ENCODE results near the gene IFT81. TPM values are rescaled to one million over a fixed set of nuclear protein-coding genes. Genes with fewer than 3 reads are reported as not detected.

The IFT81 gene
- total RNA-seq, 1 experiment from 2014 or later, result 9.0 TPM

GRCh38 chr12:110244372-110244771, 120.2 kb downstream of the IFT81 start:
- Histone ChIP-seq H3K9me3 (ENCODE audit: control insufficient read depth in 1 of 2, insufficient read depth in 1 of 2, low read depth in 1 of 2, low read length in 2 of 2) (no peaks in the 10 kb centered on the region), H3K9ac (ENCODE audit: low read length) (no peak overlapping the region), H3K4me2 (ENCODE audit: low read length) (no peak overlapping the region), H3K4me3 (replicated peaks in 1 of 2; ENCODE audit: low read depth in 1 of 2, low read length in 2 of 2) (no peak overlapping the region), H3K27me3 (ENCODE audit: insufficient read depth, low read length) (no peaks in the 10 kb centered on the region), H3K27ac (ENCODE audit: low read depth, low read length) (no peak overlapping the region), H4K20me1 (ENCODE audit: insufficient read depth) (no peaks in the 10 kb centered on the region), H3K36me3 (ENCODE audit: control insufficient read depth in 1 of 2, insufficient read depth in 2 of 2, low read length in 2 of 2) (no peaks in the 10 kb centered on the region), H3K79me2 (ENCODE audit: insufficient read depth, low read length) (no peaks in the 10 kb centered on the region), H2AFZ (ENCODE audit: low read depth, low read length, poor library complexity, severe bottlenecking) (no peak overlapping the region), H3K4me1 (ENCODE audit: control insufficient read depth in 1 of 2, insufficient read depth in 2 of 2, low read length in 2 of 2) (peaks cover 15 to 24% of the 10 kb centered on the region in 2 experiments), H3K9me2 (ENCODE audit: insufficient read depth) (no peaks in the 10 kb centered on the region)
- DNase-seq (ENCODE audit: low read depth, low spot score), result no peak
- intact Hi-C loops (cut with micrococcal nuclease), result no loop called here
- BruUV-seq (replicated peaks), result no TSS peak
- CTCF ChIA-PET, result no interaction called here
- TF ChIP-seq CTCF (IDR thresholded peaks at IDR 0.05 in 2 of 3, conservative IDR thresholded peaks at IDR 0.05 in 1 of 3; ENCODE audit: borderline replicate concordance in 1 of 3, insufficient read depth in 1 of 3, low read depth in 2 of 3, low read length in 2 of 3) (no peak), ATF3 (IDR thresholded peaks at IDR 0.05) (no peak), ZBTB33 (IDR thresholded peaks at IDR 0.05; ENCODE audit: extremely low read depth, insufficient replicate concordance, low read length) (no peak), SRF (IDR thresholded peaks at IDR 0.05; ENCODE audit: low read depth) (no peak), REST (IDR thresholded peaks at IDR 0.05; ENCODE audit: low read depth) (no peak), ELF1 (IDR thresholded peaks at IDR 0.05; ENCODE audit: borderline replicate concordance, low read depth) (no peak), EZH2phosphoT487 (IDR thresholded peaks at IDR 0.05; ENCODE audit: borderline replicate concordance) (no peak), JUND (IDR thresholded peaks at IDR 0.05) (no peak), EGR1 (IDR thresholded peaks at IDR 0.05; ENCODE audit: low read depth) (no peak), POLR2AphosphoS5 (IDR thresholded peaks at IDR 0.05; ENCODE audit: low read depth, low read length) (no peak), ZFX (IDR thresholded peaks at IDR 0.05) (no peak), SIN3A (IDR thresholded peaks at IDR 0.05; ENCODE audit: low read depth) (no peak), POLR2A (IDR thresholded peaks at IDR 0.05; ENCODE audit: borderline replicate concordance, extremely low read depth, insufficient read depth, insufficient read length) (no peak), CBX3 (IDR thresholded peaks at IDR 0.05; ENCODE audit: low read depth) (no peak), SP1 (IDR thresholded peaks at IDR 0.05; ENCODE audit: low read depth) (no peak), FOSL1 (IDR thresholded peaks at IDR 0.05; ENCODE audit: low read depth) (no peak)
- RAD21 ChIA-PET (ENCODE audit: low non-redundant PET in 1 of 2, low total read pairs in 2 of 2, uncharacterized antibody in 2 of 2, unreplicated experiment in 2 of 2), result no interaction called here
- POLR2A ChIA-PET, result no interaction called here
- no peak for ATAC-seq

All from HCT116 (cell line).